WI38 (cell line): ENCODE data around the gene DDX6.
A peak's percentile ranks its signal among the peaks of the same experiment; 100 is the strongest.
"Not testable (repeated sequence)": the region's sequence is repeated elsewhere in the genome, so short reads cannot be mapped to it uniquely, and the experiment has no call there.

Experiments
- H3K4me3 ChIP-seq: 2 replicates; pipeline ENCODE4 v1.5.1; 2011; ENCODE audit warnings: low read depth, mild to moderate bottlenecking, control low read depth, low read length
- CTCF ChIP-seq: IDR thresholded peaks from 2 replicates; pipeline ENCODE4 v1.5.1; 2012; ENCODE audit warnings: low read depth, mild to moderate bottlenecking, control low read depth, low read length

DDX6 gene

GRCh38 chr11:118789501-118790356 lies 1.2 kb downstream of the DDX6 start:
- TF ChIP-seq CTCF = no peak
- peak overlapping the region; percentile 85 for H3K4me3 ChIP-seq

DNA sequence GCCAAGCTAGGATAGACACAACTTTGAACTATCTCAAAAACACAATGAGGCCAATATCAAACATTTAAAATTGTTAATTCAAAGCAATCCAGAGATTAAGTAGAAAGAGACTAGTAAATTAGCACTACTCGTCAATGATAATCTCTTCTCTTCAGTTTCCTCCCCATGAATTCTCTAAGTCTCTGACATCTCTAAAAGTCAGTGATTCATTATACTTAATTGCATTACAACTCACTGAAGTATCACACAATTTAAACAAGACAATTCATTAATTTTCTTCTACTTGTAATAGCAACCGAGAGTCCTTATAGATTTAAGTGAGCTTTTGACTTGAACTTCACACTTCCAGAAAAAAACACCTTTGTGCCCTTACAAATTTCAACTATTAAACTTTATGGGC lies 4.3 kb downstream of the DDX6 start:
- H3K4me3 ChIP-seq = no peak overlapping the region
- no peak for TF ChIP-seq CTCF

GRCh38 chr11:118785362-118785761 lies 5.6 kb downstream of the DDX6 start:
- TF ChIP-seq CTCF = no peak
- H3K4me3 ChIP-seq = no peak overlapping the region

GRCh38 chr11:118783724-118784495 lies 7.1 kb downstream of the DDX6 start:
- TF ChIP-seq CTCF = no peak

GRCh38 chr11:118783324-118783723 lies 7.6 kb downstream of the DDX6 start:
- H3K4me3 ChIP-seq = not testable (repeated sequence)

More at GRCh38 chr11:118783724-118784495, 7.1 kb downstream of the DDX6 start:
- no peak overlapping the region for H3K4me3 ChIP-seq

- H3K4me3 ChIP-seq = no peak overlapping the region
- TF ChIP-seq CTCF = no peak
Measured at GRCh38 chr11:118778898-118779297, 12.1 kb downstream of the DDX6 start.

- no peak overlapping the region for H3K4me3 ChIP-seq
- no peak for TF ChIP-seq CTCF
Measured at GRCh38 chr11:118774032-118774431, 16.9 kb downstream of the DDX6 start.
